ENCODE results near the gene GCHFR.
A peak's percentile ranks its signal among the peaks of the same experiment; 100 is the strongest.

The GCHFR gene

GRCh38 chr15:40770147-40770721 lies 6.4 kb downstream of the GCHFR start:
- H3K27me3 ChIP-seq (ENCODE audit: insufficient read depth, poor library complexity, severe bottlenecking) = no peaks in the 10 kb centered on the region
- ATAC-seq (ENCODE audit: low read depth) (no peak), DNase-seq (ENCODE audit: low spot score) (no peak)
- peaks cover 40% of the 10 kb centered on the region for H3K4me1 ChIP-seq (ENCODE audit: insufficient read depth, poor library complexity, severe bottlenecking)
- no peak overlapping the region for H3K4me3 ChIP-seq (ENCODE audit: severe bottlenecking)
- H3K9me3 ChIP-seq (ENCODE audit: severe bottlenecking) = no peaks in the 10 kb centered on the region
- H3K27ac ChIP-seq (ENCODE audit: poor library complexity, severe bottlenecking) = peak overlapping the region; percentile 92
- TF ChIP-seq CTCF (IDR thresholded peaks at IDR 0.05; ENCODE audit: poor library complexity, severe bottlenecking) = no peak
- peaks cover 25% of the 10 kb centered on the region for H3K36me3 ChIP-seq (ENCODE audit: low read depth)

- Histone ChIP-seq H3K4me3 (ENCODE audit: severe bottlenecking) (no peak overlapping the region), H3K27ac (ENCODE audit: poor library complexity, severe bottlenecking) (peak overlapping the region; percentile 92)
Observed at GRCh38 chr15:40771242-40771641, 7.4 kb downstream of the GCHFR start.

GRCh38 chr15:40772014-40772413 lies 8.1 kb downstream of the GCHFR start:
- Histone ChIP-seq H3K36me3 (ENCODE audit: low read depth) (peaks cover 41% of the 10 kb centered on the region), H3K9me3 (ENCODE audit: severe bottlenecking) (no peaks in the 10 kb centered on the region), H3K4me1 (ENCODE audit: insufficient read depth, poor library complexity, severe bottlenecking) (peaks cover 30% of the 10 kb centered on the region), H3K4me3 (ENCODE audit: severe bottlenecking) (no peak overlapping the region), H3K27me3 (ENCODE audit: insufficient read depth, poor library complexity, severe bottlenecking) (no peaks in the 10 kb centered on the region), H3K27ac (ENCODE audit: poor library complexity, severe bottlenecking) (no peak overlapping the region)
- no peak for DNase-seq (ENCODE audit: low spot score)
- no peak for ATAC-seq (ENCODE audit: low read depth)
- TF ChIP-seq CTCF (IDR thresholded peaks at IDR 0.05; ENCODE audit: poor library complexity, severe bottlenecking) = no peak

More at GRCh38 chr15:40771242-40771641, 7.4 kb downstream of the GCHFR start:
- no peaks in the 10 kb centered on the region for H3K27me3 ChIP-seq (ENCODE audit: insufficient read depth, poor library complexity, severe bottlenecking)
- TF ChIP-seq CTCF (IDR thresholded peaks at IDR 0.05; ENCODE audit: poor library complexity, severe bottlenecking) = no peak
- peaks cover 31% of the 10 kb centered on the region for H3K4me1 ChIP-seq (ENCODE audit: insufficient read depth, poor library complexity, severe bottlenecking)
- no peaks in the 10 kb centered on the region for H3K9me3 ChIP-seq (ENCODE audit: severe bottlenecking)
- H3K36me3 ChIP-seq (ENCODE audit: low read depth) = peaks cover 35% of the 10 kb centered on the region
- no peak for ATAC-seq (ENCODE audit: low read depth)
- DNase-seq (ENCODE audit: low spot score) = no peak

- Histone ChIP-seq H3K27me3 (ENCODE audit: insufficient read depth, poor library complexity, severe bottlenecking) (no peaks in the 10 kb centered on the region), H3K4me3 (ENCODE audit: severe bottlenecking) (no peak overlapping the region), H3K9me3 (ENCODE audit: severe bottlenecking) (no peaks in the 10 kb centered on the region), H3K4me1 (ENCODE audit: insufficient read depth, poor library complexity, severe bottlenecking) (peaks cover 29% of the 10 kb centered on the region), H3K27ac (ENCODE audit: poor library complexity, severe bottlenecking) (no peak overlapping the region), H3K36me3 (ENCODE audit: low read depth) (peaks cover 51% of the 10 kb centered on the region)
- DNase-seq (ENCODE audit: low spot score) (no peak), ATAC-seq (ENCODE audit: low read depth) (no peak)
- no peak for TF ChIP-seq CTCF (IDR thresholded peaks at IDR 0.05; ENCODE audit: poor library complexity, severe bottlenecking)
Observed at GRCh38 chr15:40773496-40773895, 9.6 kb downstream of the GCHFR start.

GRCh38 chr15:40773902-40774301 lies 10.0 kb downstream of the GCHFR start:
- H3K27me3 ChIP-seq (ENCODE audit: insufficient read depth, poor library complexity, severe bottlenecking) = no peaks in the 10 kb centered on the region
- H3K4me1 ChIP-seq (ENCODE audit: insufficient read depth, poor library complexity, severe bottlenecking) = peaks cover 25% of the 10 kb centered on the region
- no peak overlapping the region for H3K27ac ChIP-seq (ENCODE audit: poor library complexity, severe bottlenecking)
- ATAC-seq (ENCODE audit: low read depth) = no peak
- no peak for TF ChIP-seq CTCF (IDR thresholded peaks at IDR 0.05; ENCODE audit: poor library complexity, severe bottlenecking)
- H3K4me3 ChIP-seq (ENCODE audit: severe bottlenecking) = no peak overlapping the region
- no peaks in the 10 kb centered on the region for H3K9me3 ChIP-seq (ENCODE audit: severe bottlenecking)
- DNase-seq (ENCODE audit: low spot score) = no peak
- peaks cover 55% of the 10 kb centered on the region for H3K36me3 ChIP-seq (ENCODE audit: low read depth)

All from RWPE2 (cell line).